ENCODE measurements around the gene DIP2C.
"Not testable (repeated sequence)": the region's sequence is repeated elsewhere in the genome, so short reads cannot be mapped to it uniquely, and the experiment has no call there.

DIP2C gene

DNA sequence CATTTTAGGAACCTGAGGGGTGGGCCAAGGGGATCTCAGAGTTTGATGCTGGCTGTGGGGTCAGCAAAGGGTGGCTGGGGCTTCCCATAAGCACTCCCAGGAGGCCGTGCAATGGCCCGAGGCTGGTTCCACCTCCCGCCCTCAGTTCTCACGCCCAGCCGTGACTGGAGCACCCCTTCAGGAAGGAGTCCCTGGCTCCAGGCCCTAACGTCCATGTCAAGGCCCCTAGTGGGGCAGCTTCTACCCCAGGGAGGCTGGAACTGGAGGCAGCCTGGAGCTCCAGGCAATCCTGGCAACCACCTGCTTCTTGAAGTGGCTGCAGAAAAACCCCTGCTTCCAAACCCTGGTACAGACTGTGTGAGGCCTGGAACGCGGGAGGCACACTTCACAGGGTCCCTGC, 165.5 kb downstream of the DIP2C start:
- DNase-seq: no peak
- no peaks in the 10 kb centered on the region for H3K36me3 Mint-ChIP-seq
- H3K4me1 Mint-ChIP-seq: peaks cover 2 to 7% of the 10 kb centered on the region in 2 donors
- H3K9me3 Mint-ChIP-seq: no peaks in the 10 kb centered on the region
- H3K4me3 Mint-ChIP-seq: no peak overlapping the region
- H3K27me3 Mint-ChIP-seq: peaks cover 20 to 29% of the 10 kb centered on the region in 2 donors
- H3K27ac Mint-ChIP-seq: no peak overlapping the region
- ATAC-seq (replicated peaks): no peak

- Mint-ChIP-seq H3K36me3 (no peaks in the 10 kb centered on the region), H3K27ac (no peak overlapping the region), H3K9me3 (no peaks in the 10 kb centered on the region), H3K4me1 (peaks cover 2 to 7% of the 10 kb centered on the region in 2 donors), H3K27me3 (peaks cover 10 to 28% of the 10 kb centered on the region in 2 donors), H3K4me3 (no peak overlapping the region)
- no peak for ATAC-seq (replicated peaks)
- no peak for DNase-seq
These were observed 167.1 kb downstream of the DIP2C start for GRCh38 chr10:522350-522749.

DNA sequence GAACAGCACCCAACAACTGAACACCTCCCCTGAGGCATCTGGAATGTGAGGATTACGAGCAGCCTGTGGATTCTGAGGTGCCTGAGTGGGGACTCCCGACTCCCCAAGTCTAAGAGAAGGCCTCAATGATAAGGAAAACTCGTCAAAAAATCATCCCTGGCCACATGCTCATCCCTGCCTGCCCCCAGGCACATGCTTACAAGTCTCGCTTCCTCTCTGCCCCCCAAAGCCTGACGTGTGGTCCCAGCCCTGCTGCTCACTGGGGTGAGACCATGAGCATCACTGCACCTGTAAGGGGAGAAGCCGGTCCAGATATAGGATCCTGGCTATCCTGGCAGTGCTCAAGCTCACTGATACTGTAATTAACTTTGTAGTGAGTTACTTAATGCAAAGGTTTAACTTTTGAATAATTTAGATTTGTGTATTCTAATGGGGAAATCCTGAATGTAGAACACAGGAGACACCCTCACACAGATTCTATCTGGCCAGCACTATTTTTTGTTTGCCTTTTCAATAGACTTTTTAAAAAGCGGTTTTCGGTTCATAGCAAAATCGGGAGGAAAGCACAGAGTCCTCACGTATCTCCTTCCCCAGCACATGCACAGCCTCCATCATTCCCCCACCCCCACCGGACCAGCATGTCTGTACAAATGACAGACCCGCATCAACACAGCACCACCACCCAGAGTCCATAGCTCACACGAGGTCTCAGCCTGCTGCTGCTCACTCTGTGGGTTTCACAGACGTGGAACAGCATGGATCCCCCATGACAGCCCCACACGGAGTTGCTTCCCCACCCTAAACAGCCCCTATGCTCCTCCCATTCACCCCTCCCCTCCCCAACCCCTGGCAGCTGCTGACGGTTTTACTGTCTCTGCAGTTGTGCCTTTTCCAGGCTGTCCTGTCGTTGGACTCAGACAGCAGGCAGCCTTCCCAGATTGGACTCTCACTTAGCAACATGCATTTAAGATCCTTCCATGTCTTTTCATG, 167.9 kb downstream of the DIP2C start:
- Mint-ChIP-seq H3K27ac (no peak overlapping the region), H3K36me3 (no peaks in the 10 kb centered on the region), H3K4me1 (peaks cover 2 to 7% of the 10 kb centered on the region in 2 donors), H3K9me3 (no peaks in the 10 kb centered on the region), H3K27me3 (peaks cover 10 to 20% of the 10 kb centered on the region in 2 donors), H3K4me3 (no peak overlapping the region)
- DNase-seq (no peak), ATAC-seq (replicated peaks) (no peak)

GRCh38 chr10:520402-520787, 169.1 kb downstream of the DIP2C start:
- H3K9me3 Mint-ChIP-seq: no peaks in the 10 kb centered on the region
- peaks cover 10 to 14% of the 10 kb centered on the region in 2 donors for H3K27me3 Mint-ChIP-seq
- H3K4me1 Mint-ChIP-seq: peaks cover 2 to 7% of the 10 kb centered on the region in 2 donors
- DNase-seq: no peak
- ATAC-seq (replicated peaks): no peak
- H3K4me3 Mint-ChIP-seq: no peak overlapping the region
- no peak overlapping the region for H3K27ac Mint-ChIP-seq
- no peaks in the 10 kb centered on the region for H3K36me3 Mint-ChIP-seq

GRCh38 chr10:519716-520401, 169.6 kb downstream of the DIP2C start:
- Mint-ChIP-seq H3K4me3 (no peak overlapping the region), H3K9me3 (no peaks in the 10 kb centered on the region), H3K36me3 (no peaks in the 10 kb centered on the region), H3K4me1 (peaks cover 2 to 7% of the 10 kb centered on the region in 2 donors), H3K27me3 (peaks cover 10 to 11% of the 10 kb centered on the region in 2 donors), H3K27ac (no peak overlapping the region)
- DNase-seq (no peak), ATAC-seq (replicated peaks) (no peak)

GRCh38 chr10:519055-519715, 170.3 kb downstream of the DIP2C start:
- ATAC-seq (replicated peaks) (no peak), DNase-seq (no peak)
- H3K36me3 Mint-ChIP-seq: no peaks in the 10 kb centered on the region
- peaks cover 10 to 17% of the 10 kb centered on the region in 2 donors for H3K27me3 Mint-ChIP-seq
- H3K9me3 Mint-ChIP-seq: no peaks in the 10 kb centered on the region
- no peak overlapping the region for H3K4me3 Mint-ChIP-seq
- peaks cover 2 to 7% of the 10 kb centered on the region in 2 donors for H3K4me1 Mint-ChIP-seq
- no peak overlapping the region for H3K27ac Mint-ChIP-seq

GRCh38 chr10:517872-518475, 171.5 kb downstream of the DIP2C start:
- Mint-ChIP-seq H3K4me1 (peaks cover 6 to 13% of the 10 kb centered on the region in 2 donors), H3K27me3 (peaks cover 13 to 26% of the 10 kb centered on the region in 2 donors), H3K4me3 (no peak overlapping the region), H3K27ac (no peak overlapping the region), H3K36me3 (no peaks in the 10 kb centered on the region), H3K9me3 (no peaks in the 10 kb centered on the region)
- DNase-seq (no peak), ATAC-seq (replicated peaks) (no peak)

DNA sequence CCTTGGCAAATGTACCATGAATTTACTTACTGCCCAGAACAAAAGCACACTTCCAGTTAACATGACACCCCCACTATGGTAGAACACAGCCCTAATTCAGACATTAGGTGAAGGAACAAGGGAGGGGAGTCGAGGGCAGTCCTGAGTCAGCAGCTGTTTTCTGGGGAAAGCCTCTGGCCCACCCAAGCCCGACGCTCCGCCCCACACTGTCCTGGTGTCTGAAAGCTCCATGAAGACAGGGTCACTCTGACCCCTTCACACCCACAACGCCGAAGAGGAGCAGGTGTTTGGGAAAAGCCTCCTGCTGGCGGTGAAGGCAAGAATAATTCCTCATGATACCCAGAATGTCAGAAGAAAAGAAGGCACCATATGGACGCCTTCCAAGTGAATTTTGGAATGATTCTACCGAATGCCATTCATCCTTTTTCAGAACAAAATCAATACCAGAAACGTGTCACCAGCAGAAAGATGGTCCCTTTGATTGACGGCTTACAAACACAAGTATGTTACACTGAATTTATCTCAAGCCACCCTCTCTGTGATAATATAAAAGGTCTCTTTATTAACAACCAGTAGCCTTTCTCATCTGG, 172.1 kb downstream of the DIP2C start:
- DNase-seq (no peak), ATAC-seq (replicated peaks) (no peak)
- H3K27ac Mint-ChIP-seq: no peak overlapping the region
- H3K27me3 Mint-ChIP-seq: peaks cover 8 to 20% of the 10 kb centered on the region in 2 donors
- peaks cover 6 to 13% of the 10 kb centered on the region in 2 donors for H3K4me1 Mint-ChIP-seq
- no peaks in the 10 kb centered on the region for H3K36me3 Mint-ChIP-seq
- H3K4me3 Mint-ChIP-seq: no peak overlapping the region
- no peaks in the 10 kb centered on the region for H3K9me3 Mint-ChIP-seq

GRCh38 chr10:516764-517163, 172.7 kb downstream of the DIP2C start:
- H3K36me3 Mint-ChIP-seq: no peaks in the 10 kb centered on the region
- H3K27ac Mint-ChIP-seq: no peak overlapping the region
- no peak for ATAC-seq (replicated peaks)
- H3K9me3 Mint-ChIP-seq: no peaks in the 10 kb centered on the region
- H3K4me1 Mint-ChIP-seq: peaks cover 6 to 11% of the 10 kb centered on the region in 2 donors
- H3K4me3 Mint-ChIP-seq: no peak overlapping the region
- DNase-seq: no peak
- peaks cover 8 to 20% of the 10 kb centered on the region in 2 donors for H3K27me3 Mint-ChIP-seq

DNA sequence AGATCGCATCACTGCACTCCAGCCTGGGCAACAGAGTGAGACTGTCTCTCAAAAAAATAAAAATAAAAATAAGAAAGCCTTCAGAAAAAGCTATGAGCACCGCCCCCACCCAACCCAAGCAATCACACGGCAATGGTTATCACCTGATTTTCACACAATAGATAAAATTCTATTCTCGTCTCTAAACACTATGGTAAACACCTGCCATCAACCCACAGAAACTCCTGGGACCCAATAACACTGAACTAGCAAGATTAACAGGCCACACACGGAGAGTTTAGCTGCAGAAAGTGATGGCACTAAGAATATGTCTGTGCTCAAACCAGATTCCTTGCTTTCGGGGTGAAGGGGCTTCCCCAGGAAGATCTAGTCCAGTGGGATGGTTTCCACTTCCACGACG, 173.8 kb downstream of the DIP2C start:
- DNase-seq (no peak), ATAC-seq (replicated peaks) (no peak)
- Mint-ChIP-seq H3K36me3 (no peaks in the 10 kb centered on the region), H3K4me1 (peaks cover 8 to 15% of the 10 kb centered on the region in 2 donors), H3K27me3 (peaks cover 14 to 28% of the 10 kb centered on the region in 2 donors), H3K9me3 (no peaks in the 10 kb centered on the region), H3K27ac (no peak overlapping the region), H3K4me3 (no peak overlapping the region)

DNA sequence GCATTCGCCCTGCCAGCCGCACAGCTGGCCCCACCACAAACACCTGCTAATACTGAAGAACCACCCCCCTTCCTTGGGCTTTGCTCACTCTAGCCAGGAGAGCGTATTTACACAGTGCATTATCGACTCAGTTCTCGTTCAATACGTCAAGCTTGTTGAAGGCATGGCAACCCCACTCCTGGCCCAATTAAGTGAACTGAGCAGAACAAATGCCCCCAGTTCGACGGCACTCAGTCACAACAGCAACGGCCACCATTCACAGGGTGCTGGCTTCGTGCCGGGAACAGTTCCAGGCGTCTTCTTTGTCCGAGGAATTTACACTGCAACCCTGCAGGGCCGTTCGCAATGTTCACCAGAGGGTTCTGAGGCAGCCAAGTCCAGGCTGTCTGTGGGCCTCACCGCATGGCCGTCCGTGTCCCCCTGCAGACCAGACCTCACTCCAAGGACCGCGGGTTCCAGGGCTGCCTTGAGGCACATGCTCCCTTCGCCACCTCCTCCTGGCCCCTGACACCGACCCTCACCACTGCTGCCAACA, 175.3 kb downstream of the DIP2C start:
- peaks cover 23 to 31% of the 10 kb centered on the region in 2 donors for H3K27me3 Mint-ChIP-seq
- H3K9me3 Mint-ChIP-seq: no peaks in the 10 kb centered on the region
- H3K4me3 Mint-ChIP-seq: no peak overlapping the region
- no peaks in the 10 kb centered on the region for H3K36me3 Mint-ChIP-seq
- H3K27ac Mint-ChIP-seq: no peak overlapping the region
- no peak for DNase-seq
- no peak for ATAC-seq (replicated peaks)
- H3K4me1 Mint-ChIP-seq: peaks cover 8 to 15% of the 10 kb centered on the region in 2 donors

DNA sequence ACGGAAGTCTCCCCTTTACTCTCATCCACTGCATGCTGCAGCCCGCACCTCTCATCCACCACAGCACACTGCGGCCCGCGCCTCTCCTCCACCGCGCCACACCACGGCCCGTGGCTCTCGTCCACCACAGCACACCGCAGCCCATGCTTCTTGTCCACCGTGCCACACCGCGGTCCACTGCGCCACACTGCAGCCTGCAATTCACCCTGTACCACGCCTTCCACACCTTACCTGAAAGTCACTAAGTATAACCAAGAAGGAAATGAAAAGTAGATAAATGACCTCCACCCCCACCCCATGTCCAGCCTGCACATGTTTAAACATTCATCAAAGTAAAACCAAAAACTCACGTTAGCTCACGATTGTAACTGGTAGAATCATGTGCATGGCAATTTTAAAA, 176.1 kb downstream of the DIP2C start:
- no peaks in the 10 kb centered on the region for H3K9me3 Mint-ChIP-seq
- peaks cover 20 to 31% of the 10 kb centered on the region in 2 donors for H3K27me3 Mint-ChIP-seq
- ATAC-seq (replicated peaks): no peak
- DNase-seq: no peak
- no peak overlapping the region for H3K27ac Mint-ChIP-seq
- peaks cover 8 to 15% of the 10 kb centered on the region in 2 donors for H3K4me1 Mint-ChIP-seq
- H3K36me3 Mint-ChIP-seq: no peaks in the 10 kb centered on the region
- peak overlapping the region in 1 of 2 donors; percentile 40 for H3K4me3 Mint-ChIP-seq

DNA sequence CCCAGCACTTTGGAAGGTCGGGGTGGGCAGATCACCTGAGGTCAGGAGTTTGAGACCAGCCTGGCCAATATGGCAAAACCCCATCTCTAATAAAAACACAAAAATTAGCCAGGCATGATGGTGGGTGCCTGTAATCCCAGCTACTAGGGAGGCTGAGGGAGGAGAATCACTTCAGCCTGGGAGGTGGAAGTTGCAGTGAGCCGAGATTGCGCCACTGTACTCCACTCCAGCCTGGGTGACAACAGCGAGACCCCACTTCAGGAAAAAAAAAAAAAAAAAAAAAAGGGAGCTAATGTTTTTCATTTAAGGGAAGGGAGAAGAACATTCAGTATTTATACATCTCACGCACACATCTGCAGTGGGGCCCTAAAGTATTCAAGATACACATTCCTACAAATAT, 176.8 kb downstream of the DIP2C start:
- H3K36me3 Mint-ChIP-seq; ATAC-seq (replicated peaks); H3K4me3 Mint-ChIP-seq; H3K9me3 Mint-ChIP-seq; H3K27ac Mint-ChIP-seq; DNase-seq: not testable (repeated sequence)
- H3K4me1 Mint-ChIP-seq: peaks cover 8 to 15% of the 10 kb centered on the region in 2 donors
- H3K27me3 Mint-ChIP-seq: peaks cover 27 to 37% of the 10 kb centered on the region in 2 donors
